T-helper 2 cell (primary cell): ENCODE measurements around the gene EGFL8.

ENCODE experiments used
- DNase-seq, 5 experiments: peaks; one replicate each; pipeline versions ENCODE4 v3.0.0 to v3.0.0-alpha.2; 2012 to 2022

EGFL8 gene

GRCh38 chr6:32168807-32169591, 4.6 kb downstream of the EGFL8 start:
- DNase-seq, result no peak

- no peak for DNase-seq
Observed at GRCh38 chr6:32170294-32170693, 5.9 kb downstream of the EGFL8 start.

- no peak for DNase-seq
Observed at GRCh38 chr6:32171234-32171633, 6.8 kb downstream of the EGFL8 start.

- no peak for DNase-seq
Observed at GRCh38 chr6:32173051-32173727, 8.8 kb downstream of the EGFL8 start.

- DNase-seq, result no peak
Observed at GRCh38 chr6:32174416-32174815, 10.0 kb downstream of the EGFL8 start.

GRCh38 chr6:32175322-32175710, 10.9 kb downstream of the EGFL8 start:
- no peak for DNase-seq

- peak; percentile 89 to 98 (median 94) for DNase-seq
Observed at GRCh38 chr6:32175711-32176475, 11.5 kb downstream of the EGFL8 start, which contains the start of gene AGPAT1. TSS of gene AGPAT1 (minus strand) at chr6:32176084. CDS start at chr6:32171496, 4,588 bp downstream.

GRCh38 chr6:32176476-32177182, 12.2 kb downstream of the EGFL8 start:
- no peak for DNase-seq

- peak in 2 of 5 experiments; percentile 35 to 77 for DNase-seq
Observed at GRCh38 chr6:32177183-32177787, 12.9 kb downstream of the EGFL8 start.

- DNase-seq, result peak; percentile 77 to 100 (median 91)
Observed at GRCh38 chr6:32177788-32178546, 13.6 kb downstream of the EGFL8 start, which contains the start of gene RNF5. TSS of gene RNF5 (plus strand) at chr6:32178405. CDS start at chr6:32178512, 107 bp downstream.

- no peak for DNase-seq
Observed at GRCh38 chr6:32178547-32179440, 14.4 kb downstream of the EGFL8 start.

GRCh38 chr6:32179766-32180405, 15.5 kb downstream of the EGFL8 start:
- DNase-seq, result no peak

GRCh38 chr6:32181148-32181702, 16.8 kb downstream of the EGFL8 start:
- no peak for DNase-seq

GRCh38 chr6:32181915-32182529, 17.6 kb downstream of the EGFL8 start:
- DNase-seq, result no peak

GRCh38 chr6:32182555-32182981, 18.2 kb downstream of the EGFL8 start:
- DNase-seq, result no peak

GRCh38 chr6:32183030-32183429, 18.6 kb downstream of the EGFL8 start:
- no peak for DNase-seq

- DNase-seq, result no peak
Observed at GRCh38 chr6:32183483-32184083, 19.2 kb downstream of the EGFL8 start.

GRCh38 chr6:32184084-32184640, 19.8 kb downstream of the EGFL8 start, which contains the start of gene AGER:
TSS of gene AGER (minus strand) at chr6:32184253. CDS start at chr6:32184222, 31 bp downstream.
- DNase-seq, result no peak
